Natural killer cell treated with Interleukin-12 subunit alpha and Interleukin-12 subunit beta and Interleukin-15 and Interleukin-18, amount 100 ng/mL, for 72 hours (primary cell): ENCODE measurements around the gene A1BG. TPM values are rescaled to one million over a fixed set of nuclear protein-coding genes. Genes with fewer than 3 reads are reported as not detected.

Source experiments
- ATAC-seq, 2 donors: fragments of 150-1000 bp; cut with Tn5 transposase in 1 of 2; sonication (Bioruptor Pico), chemical (Tn5 transposase) in 1 of 2; 2 replicates each; pipeline ENCODE4 v1.10.0; 2021
- DNase-seq: peaks from one replicate; pipeline ENCODE4 v3.0.0; 2022; ENCODE audit warnings: low spot score
- H3K27ac Mint-ChIP-seq, 2 donors: 1 replicate in 1 of 2; 2 replicates in 1 of 2; pipeline ENCODE4 v1.8.0; 2022; ENCODE audit warnings: mixed read lengths in 2 of 2, mild to moderate bottlenecking in 1 of 2, moderate library complexity in 1 of 2
- H3K27me3 Mint-ChIP-seq, 2 donors: 1 replicate in 1 of 2; 2 replicates in 1 of 2; pipeline ENCODE4 v1.8.0; 2022; ENCODE audit warnings: mixed read lengths in 2 of 2
- H3K36me3 Mint-ChIP-seq: one replicate; pipeline ENCODE4 v1.8.0; 2022; ENCODE audit warnings: mixed read lengths
- H3K4me1 Mint-ChIP-seq, 2 donors: 1 replicate in 1 of 2; 2 replicates in 1 of 2; pipeline ENCODE4 v1.8.0; 2022; ENCODE audit warnings: low read depth in 2 of 2, mixed read lengths in 2 of 2, mild to moderate bottlenecking in 1 of 2
- H3K4me3 Mint-ChIP-seq: one replicate; pipeline ENCODE4 v1.8.0; 2022; ENCODE audit warnings: mixed read lengths
- H3K9me3 Mint-ChIP-seq: 2 replicates; pipeline ENCODE4 v1.8.0; 2022; ENCODE audit warnings: mixed read lengths
- total RNA-seq, 2 donors: library from RNA; stranded (reverse); gene quantifications; one replicate each; pipeline ENCODE4 v1.2.3, GENCODE V29; 2022

A1BG gene
- total RNA-seq, 2 donors from 2014 or later: 4.4 to 5.2 TPM

GRCh38 chr19:58361900-58362271 lies 8.6 kb upstream of the A1BG start:
- Mint-ChIP-seq H3K9me3 (no peaks in the 10 kb centered on the region), H3K4me3 (peak overlapping the region; percentile 99)
- ATAC-seq: peak in 1 of 2 donors; percentile 28

GRCh38 chr19:58357481-58358145 lies 4.3 kb upstream of the A1BG start:
- Mint-ChIP-seq H3K27ac (no peak overlapping the region), H3K9me3 (no peaks in the 10 kb centered on the region), H3K27me3 (no peaks in the 10 kb centered on the region), H3K36me3 (no peaks in the 10 kb centered on the region), H3K4me1 (peaks cover 7 to 9% of the 10 kb centered on the region in 2 donors), H3K4me3 (no peak overlapping the region)
- ATAC-seq (no peak), DNase-seq (no peak)

More at GRCh38 chr19:58361900-58362271, 8.6 kb upstream of the A1BG start:
- no peaks in the 10 kb centered on the region for H3K27me3 Mint-ChIP-seq
- peak overlapping the region; percentile 79 to 93 for H3K27ac Mint-ChIP-seq
- peaks cover 7 to 10% of the 10 kb centered on the region in 2 donors for H3K4me1 Mint-ChIP-seq
- DNase-seq: peak; percentile 62
- H3K36me3 Mint-ChIP-seq: no peaks in the 10 kb centered on the region

DNA sequence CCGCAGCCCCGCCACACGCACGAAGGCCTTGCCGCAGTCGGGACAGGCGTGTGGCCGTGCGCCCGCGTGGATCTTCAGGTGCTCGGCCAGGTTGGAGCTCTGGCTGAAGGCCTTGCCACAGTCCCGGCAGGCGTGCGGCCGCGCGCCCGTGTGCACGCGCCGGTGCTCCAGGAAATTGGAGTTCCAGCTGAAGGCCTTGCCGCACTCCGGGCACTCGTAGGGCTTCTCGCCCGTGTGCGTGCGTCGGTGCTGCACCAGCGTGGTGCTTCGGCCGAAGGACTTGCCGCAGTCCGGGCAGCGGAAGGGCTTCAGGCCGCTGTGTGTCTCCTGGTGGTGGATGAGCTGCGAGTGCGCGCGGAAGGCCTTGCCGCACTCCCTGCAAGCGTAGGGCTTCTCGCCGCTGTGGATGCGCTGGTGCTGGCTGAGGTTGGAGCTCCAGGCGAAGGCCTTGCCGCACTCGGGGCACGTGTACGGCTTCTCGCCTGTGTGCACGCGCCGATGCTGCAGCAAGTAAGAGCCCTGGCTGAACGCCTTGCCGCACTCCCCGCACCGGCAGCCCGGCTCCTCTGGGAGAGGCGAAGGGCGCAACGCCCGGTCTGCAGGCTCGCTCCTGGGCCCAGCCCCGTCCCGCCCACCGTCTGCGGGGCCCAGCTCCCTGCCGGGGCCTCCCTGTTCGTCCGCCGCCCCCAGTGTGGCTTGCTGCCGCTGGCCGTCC lies 3.6 kb upstream of the A1BG start:
- no peak overlapping the region for H3K27ac Mint-ChIP-seq
- H3K4me1 Mint-ChIP-seq: peaks cover 4 to 6% of the 10 kb centered on the region in 2 donors
- H3K9me3 Mint-ChIP-seq: no peaks in the 10 kb centered on the region
- no peaks in the 10 kb centered on the region for H3K36me3 Mint-ChIP-seq
- no peak overlapping the region for H3K4me3 Mint-ChIP-seq
- DNase-seq: no peak
- no peaks in the 10 kb centered on the region for H3K27me3 Mint-ChIP-seq
- no peak for ATAC-seq

- Mint-ChIP-seq H3K4me1 (peaks cover 0 to 3% of the 10 kb centered on the region in 2 donors), H3K9me3 (no peaks in the 10 kb centered on the region), H3K27me3 (no peaks in the 10 kb centered on the region), H3K4me3 (peak overlapping the region; percentile 17), H3K36me3 (no peaks in the 10 kb centered on the region), H3K27ac (no peak overlapping the region)
- peak; percentile 61 to 67 for ATAC-seq
- DNase-seq: no peak
These were observed 2.8 kb upstream of the A1BG start for GRCh38 chr19:58355908-58356765.

DNA sequence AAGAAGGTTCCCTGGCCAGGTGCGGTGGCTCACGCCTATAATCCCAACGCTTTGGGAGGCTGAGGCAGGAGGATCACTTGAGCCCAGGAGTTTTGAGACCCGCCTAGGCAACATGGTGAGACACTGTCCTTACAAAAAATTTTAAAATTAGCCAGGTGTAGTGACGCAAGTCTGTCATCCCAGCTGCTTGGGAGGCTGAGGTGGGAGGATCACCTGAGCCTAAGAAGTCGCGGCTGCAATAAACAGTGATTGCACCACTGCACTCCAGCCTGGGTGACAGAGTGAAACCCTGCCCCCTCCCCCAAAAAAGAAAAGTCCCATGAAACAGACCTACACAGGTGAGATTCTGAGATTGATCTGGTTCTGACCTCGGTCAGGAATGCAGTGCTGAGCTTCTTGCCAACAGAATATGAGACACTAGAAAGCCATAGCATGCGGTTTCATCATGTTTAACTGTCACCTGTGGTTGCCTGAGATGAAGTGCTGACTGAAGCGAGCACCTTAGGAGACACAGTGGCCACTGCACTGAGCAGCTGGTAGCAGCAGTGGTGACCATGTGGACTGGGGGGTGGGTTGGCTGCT lies 2.0 kb upstream of the A1BG start:
- H3K9me3 Mint-ChIP-seq: no peaks in the 10 kb centered on the region
- no peak overlapping the region for H3K27ac Mint-ChIP-seq
- H3K4me3 Mint-ChIP-seq: no peak overlapping the region
- peaks cover 0 to 3% of the 10 kb centered on the region in 2 donors for H3K4me1 Mint-ChIP-seq
- DNase-seq (no peak), ATAC-seq (no peak)
- H3K27me3 Mint-ChIP-seq: no peaks in the 10 kb centered on the region
- no peaks in the 10 kb centered on the region for H3K36me3 Mint-ChIP-seq

- Mint-ChIP-seq H3K27ac (no peak overlapping the region), H3K27me3 (peaks cover 0 to 4% of the 10 kb centered on the region in 2 donors), H3K9me3 (no peaks in the 10 kb centered on the region), H3K36me3 (no peaks in the 10 kb centered on the region), H3K4me3 (no peak overlapping the region), H3K4me1 (peaks cover 3 to 6% of the 10 kb centered on the region in 2 donors)
- DNase-seq (no peak), ATAC-seq (no peak)
These were observed 1.3 kb upstream of the A1BG start for GRCh38 chr19:58354478-58355030.

- Mint-ChIP-seq H3K4me3 (no peak overlapping the region), H3K4me1 (peaks cover 6 to 8% of the 10 kb centered on the region in 2 donors), H3K9me3 (no peaks in the 10 kb centered on the region), H3K27ac (no peak overlapping the region), H3K27me3 (peaks cover 0 to 7% of the 10 kb centered on the region in 2 donors), H3K36me3 (no peaks in the 10 kb centered on the region)
- no peak for DNase-seq
- no peak for ATAC-seq
These were observed 605 bp upstream of the A1BG start for GRCh38 chr19:58353717-58354477.

- H3K4me1 Mint-ChIP-seq: peaks cover 6 to 10% of the 10 kb centered on the region in 2 donors
- H3K9me3 Mint-ChIP-seq: no peaks in the 10 kb centered on the region
- no peaks in the 10 kb centered on the region for H3K36me3 Mint-ChIP-seq
- ATAC-seq: no peak
- DNase-seq: no peak
- no peak overlapping the region for H3K4me3 Mint-ChIP-seq
- peaks cover 0 to 7% of the 10 kb centered on the region in 2 donors for H3K27me3 Mint-ChIP-seq
- H3K27ac Mint-ChIP-seq: no peak overlapping the region
These were observed 1.1 kb downstream of the A1BG start for GRCh38 chr19:58351990-58352755.

- H3K4me1 Mint-ChIP-seq: peaks cover 6 to 13% of the 10 kb centered on the region in 2 donors
- ATAC-seq: no peak
These were observed 1.8 kb downstream of the A1BG start for GRCh38 chr19:58351558-58351878.

DNA sequence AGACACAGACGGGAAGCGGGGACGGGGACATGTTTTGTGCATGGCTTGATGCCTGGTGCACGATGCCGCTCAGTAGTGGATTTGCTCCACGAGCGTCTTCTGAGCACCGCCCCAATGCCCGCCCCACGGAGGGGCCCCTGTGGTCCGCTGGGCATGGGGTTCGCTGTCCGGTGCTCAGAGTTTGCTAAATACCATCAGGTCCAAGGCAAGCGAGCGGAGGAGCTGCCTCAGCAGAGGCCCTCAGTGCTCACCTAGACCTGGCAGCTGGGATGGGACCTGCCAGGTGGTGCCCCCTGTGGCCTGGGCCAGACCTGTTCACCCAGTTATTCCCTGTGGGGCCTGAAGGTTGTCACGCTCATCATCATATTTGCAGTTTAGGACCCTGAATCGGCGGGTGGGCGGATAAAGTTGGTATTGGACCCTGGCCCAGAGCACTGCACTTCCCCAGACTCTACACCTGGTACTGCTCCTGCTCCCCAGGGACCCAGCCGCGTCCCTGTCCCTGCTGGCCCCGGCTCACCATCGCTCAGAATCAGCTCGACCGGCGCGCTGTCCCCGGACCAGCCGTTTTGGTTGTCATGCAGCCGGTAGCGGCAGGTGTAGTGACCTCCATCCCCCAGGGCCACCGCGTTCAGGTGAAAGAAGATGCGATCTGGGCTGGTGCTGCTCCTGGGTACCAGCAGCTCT lies 2.3 kb downstream of the A1BG start:
- DNase-seq: no peak
- Mint-ChIP-seq H3K4me3 (no peak overlapping the region), H3K27me3 (peaks cover 0 to 8% of the 10 kb centered on the region in 2 donors), H3K4me1 (peaks cover 6 to 12% of the 10 kb centered on the region in 2 donors), H3K9me3 (no peaks in the 10 kb centered on the region), H3K27ac (no peak overlapping the region), H3K36me3 (no peaks in the 10 kb centered on the region)
- no peak for ATAC-seq

More at GRCh38 chr19:58351558-58351878, 1.8 kb downstream of the A1BG start:
- H3K36me3 Mint-ChIP-seq: no peaks in the 10 kb centered on the region
- no peaks in the 10 kb centered on the region for H3K9me3 Mint-ChIP-seq
- no peak overlapping the region for H3K4me3 Mint-ChIP-seq
- H3K27me3 Mint-ChIP-seq: peaks cover 0 to 7% of the 10 kb centered on the region in 2 donors
- DNase-seq: no peak
- H3K27ac Mint-ChIP-seq: no peak overlapping the region

DNA sequence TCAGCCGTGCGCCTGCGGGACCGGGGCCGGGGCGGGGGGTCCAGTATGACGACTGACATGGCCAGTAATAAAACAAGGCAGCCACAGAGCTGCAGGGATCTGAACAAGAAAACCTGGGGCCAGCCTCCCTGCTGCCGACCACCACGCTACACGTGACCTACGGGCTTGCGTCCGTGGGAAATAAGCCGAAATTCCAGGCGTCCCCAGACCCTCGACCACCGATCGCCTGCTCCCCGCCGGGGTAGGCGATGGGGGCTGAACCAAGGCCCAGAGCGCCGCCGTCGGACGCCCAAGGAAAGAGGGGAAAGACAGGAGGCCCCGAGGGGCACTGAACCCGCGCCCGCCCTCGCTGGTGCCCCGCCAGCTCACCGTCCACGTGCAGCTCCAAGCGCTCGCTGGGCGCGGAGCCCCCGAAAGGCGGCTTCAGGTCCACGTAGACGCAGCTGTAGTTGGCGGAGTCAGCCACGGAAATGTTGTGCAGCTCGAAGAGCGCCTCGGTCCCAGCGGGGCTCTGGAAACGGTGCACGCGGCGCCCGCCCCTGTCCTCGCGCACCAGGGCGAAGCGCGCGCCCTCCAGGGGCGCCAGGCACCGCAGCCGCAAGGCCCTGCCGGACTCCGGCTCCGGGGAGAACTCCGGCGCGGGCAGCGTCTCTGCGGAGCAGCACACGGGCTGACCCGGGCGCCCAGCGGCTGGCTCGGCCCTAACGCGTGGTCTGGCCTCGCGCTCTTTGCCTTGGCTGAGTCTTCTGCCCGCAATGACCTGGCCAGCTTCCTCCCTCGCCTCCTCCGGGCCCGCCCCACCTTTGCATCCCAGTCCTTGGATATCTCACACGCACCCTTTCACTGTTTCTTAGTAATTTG lies 3.1 kb downstream of the A1BG start:
- H3K27me3 Mint-ChIP-seq: peaks cover 3 to 16% of the 10 kb centered on the region in 2 donors
- H3K27ac Mint-ChIP-seq: no peak overlapping the region
- no peaks in the 10 kb centered on the region for H3K9me3 Mint-ChIP-seq
- peak overlapping the region; percentile 60 for H3K4me3 Mint-ChIP-seq
- peaks cover 6 to 15% of the 10 kb centered on the region in 2 donors for H3K4me1 Mint-ChIP-seq
- H3K36me3 Mint-ChIP-seq: no peaks in the 10 kb centered on the region
- DNase-seq (no peak), ATAC-seq (no peak)
